Measurements from ENCODE around the gene SOX5.
"Not testable (repeated sequence)": the region's sequence is repeated elsewhere in the genome, so short reads cannot be mapped to it uniquely, and the experiment has no call there.

The SOX5 gene

DNA sequence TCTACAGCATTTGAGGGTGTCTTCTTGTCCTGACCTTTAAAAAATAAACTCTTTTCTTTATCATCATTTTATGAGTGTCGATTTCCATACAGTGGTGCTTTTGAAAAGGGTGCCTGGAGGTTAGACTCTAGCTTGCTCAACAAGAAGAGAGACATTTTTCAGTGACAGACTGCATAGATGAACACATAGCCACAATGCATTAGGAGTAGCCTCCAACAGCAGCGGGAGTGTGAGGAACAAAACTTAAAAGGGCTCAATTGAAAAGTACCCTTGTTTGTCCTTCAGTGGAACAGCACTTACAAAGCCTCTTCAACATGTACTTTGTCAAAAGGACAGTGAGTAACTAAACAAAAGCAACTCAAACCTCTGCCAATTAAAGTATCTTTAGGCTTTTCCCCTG, 119.3 kb downstream of the SOX5 start:
- no peak overlapping the region for H3K4me2 ChIP-seq (ENCODE audit: low read depth, low read length)
- no peak overlapping the region for H2AFZ ChIP-seq (ENCODE audit: low read length)
- DNase-seq, result no peak
- no peaks in the 10 kb centered on the region for H3K9me2 ChIP-seq (replicated peaks; ENCODE audit: insufficient read depth, low read length)
- H3K79me2 ChIP-seq (ENCODE audit: low read length), result no peaks in the 10 kb centered on the region
- no peaks in the 10 kb centered on the region for H3K36me3 ChIP-seq (replicated peaks; ENCODE audit: insufficient read depth, low read length)
- H3F3A ChIP-seq (ENCODE audit: insufficient read depth, low read length), result no peaks in the 10 kb centered on the region
- H3K9ac ChIP-seq (ENCODE audit: low read length), result no peak overlapping the region
- no peaks in the 10 kb centered on the region for H3K9me3 ChIP-seq (replicated peaks; ENCODE audit: insufficient read depth, low read length)
- TF ChIP-seq EZH2 (optimal IDR thresholded peaks at IDR 0.05; ENCODE audit: low read depth, low read length) (no peak), EZH2phosphoT487 (IDR thresholded peaks at IDR 0.05; ENCODE audit: low read length) (no peak)
- TF ChIP-seq, protein P1, sequence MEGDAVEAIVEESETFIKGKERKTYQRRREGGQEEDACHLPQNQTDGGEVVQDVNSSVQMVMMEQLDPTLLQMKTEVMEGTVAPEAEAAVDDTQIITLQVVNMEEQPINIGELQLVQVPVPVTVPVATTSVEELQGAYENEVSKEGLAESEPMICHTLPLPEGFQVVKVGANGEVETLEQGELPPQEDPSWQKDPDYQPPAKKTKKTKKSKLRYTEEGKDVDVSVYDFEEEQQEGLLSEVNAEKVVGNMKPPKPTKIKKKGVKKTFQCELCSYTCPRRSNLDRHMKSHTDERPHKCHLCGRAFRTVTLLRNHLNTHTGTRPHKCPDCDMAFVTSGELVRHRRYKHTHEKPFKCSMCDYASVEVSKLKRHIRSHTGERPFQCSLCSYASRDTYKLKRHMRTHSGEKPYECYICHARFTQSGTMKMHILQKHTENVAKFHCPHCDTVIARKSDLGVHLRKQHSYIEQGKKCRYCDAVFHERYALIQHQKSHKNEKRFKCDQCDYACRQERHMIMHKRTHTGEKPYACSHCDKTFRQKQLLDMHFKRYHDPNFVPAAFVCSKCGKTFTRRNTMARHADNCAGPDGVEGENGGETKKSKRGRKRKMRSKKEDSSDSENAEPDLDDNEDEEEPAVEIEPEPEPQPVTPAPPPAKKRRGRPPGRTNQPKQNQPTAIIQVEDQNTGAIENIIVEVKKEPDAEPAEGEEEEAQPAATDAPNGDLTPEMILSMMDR (IDR thresholded peaks at IDR 0.05; ENCODE audit: low read length), result no peak
- H3K27ac ChIP-seq (ENCODE audit: low read length), result no peak overlapping the region
- H3K4me1 ChIP-seq (ENCODE audit: low read length), result no peaks in the 10 kb centered on the region
- H3K4me3 ChIP-seq (ENCODE audit: low read length), result no peak overlapping the region
- no peaks in the 10 kb centered on the region for H3K27me3 ChIP-seq (replicated peaks; ENCODE audit: insufficient read depth, low read length)
- no peaks in the 10 kb centered on the region for H4K20me1 ChIP-seq (ENCODE audit: insufficient read depth, low read length)

DNA sequence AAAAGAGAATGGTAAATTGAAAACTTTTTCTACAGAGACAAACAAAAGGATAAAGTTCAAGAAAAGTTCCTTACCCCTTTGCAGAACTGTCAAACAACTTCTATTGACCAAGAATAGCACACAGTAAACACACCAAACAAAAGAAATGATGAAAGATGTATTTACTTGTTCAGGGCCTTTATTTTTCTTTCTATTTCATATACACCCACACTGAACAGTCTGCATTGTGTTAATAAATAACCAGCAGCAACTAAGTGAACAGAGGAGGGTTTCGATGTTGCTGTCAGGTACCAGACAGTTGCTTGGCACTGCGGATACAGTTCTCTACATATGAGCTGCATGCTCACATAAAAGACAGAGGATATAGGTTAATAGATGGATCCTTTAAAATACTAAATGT, 122.1 kb downstream of the SOX5 start:
- Histone ChIP-seq H3K9me2 (replicated peaks; ENCODE audit: insufficient read depth, low read length) (no peaks in the 10 kb centered on the region), H3K9ac (ENCODE audit: low read length) (no peak overlapping the region), H2AFZ (ENCODE audit: low read length) (no peak overlapping the region), H3K4me1 (ENCODE audit: low read length) (no peaks in the 10 kb centered on the region), H3K79me2 (ENCODE audit: low read length) (no peaks in the 10 kb centered on the region), H3K27ac (ENCODE audit: low read length) (no peak overlapping the region), H3K36me3 (replicated peaks; ENCODE audit: insufficient read depth, low read length) (no peaks in the 10 kb centered on the region), H3K27me3 (replicated peaks; ENCODE audit: insufficient read depth, low read length) (no peaks in the 10 kb centered on the region), H3K9me3 (replicated peaks; ENCODE audit: insufficient read depth, low read length) (no peaks in the 10 kb centered on the region), H3F3A (ENCODE audit: insufficient read depth, low read length) (no peaks in the 10 kb centered on the region), H3K4me2 (ENCODE audit: low read depth, low read length) (no peak overlapping the region), H4K20me1 (ENCODE audit: insufficient read depth, low read length) (no peaks in the 10 kb centered on the region), H3K4me3 (ENCODE audit: low read length) (no peak overlapping the region)
- TF ChIP-seq EZH2phosphoT487 (IDR thresholded peaks at IDR 0.05; ENCODE audit: low read length) (no peak), EZH2 (optimal IDR thresholded peaks at IDR 0.05; ENCODE audit: low read depth, low read length) (no peak)
- TF ChIP-seq, protein P1 (IDR thresholded peaks at IDR 0.05; ENCODE audit: low read length), result no peak
- no peak for DNase-seq

DNA sequence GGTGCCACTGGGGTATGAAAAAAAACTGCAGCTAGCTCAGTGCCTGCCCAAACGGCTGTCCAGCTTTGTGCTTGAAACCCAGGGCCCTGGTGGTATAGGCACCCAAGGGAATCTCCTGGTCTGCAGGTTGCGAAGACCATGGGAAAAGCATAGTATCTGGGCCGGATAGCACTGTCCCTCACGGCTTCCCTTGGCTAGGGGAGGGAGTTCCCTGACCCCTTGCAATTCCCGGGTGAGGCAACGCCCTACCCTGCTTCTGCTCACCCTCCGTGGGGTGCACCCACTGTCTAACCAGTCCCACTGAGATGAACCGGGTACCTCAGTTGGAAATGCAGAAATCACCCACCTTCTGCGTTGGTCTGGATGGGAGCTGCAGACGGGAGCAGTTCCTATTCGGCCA, 124.3 kb downstream of the SOX5 start:
- H3K9me3 ChIP-seq (replicated peaks; ENCODE audit: insufficient read depth, low read length); DNase-seq; H3K27me3 ChIP-seq (replicated peaks; ENCODE audit: insufficient read depth, low read length); H3K36me3 ChIP-seq (replicated peaks; ENCODE audit: insufficient read depth, low read length); H3K4me1 ChIP-seq (ENCODE audit: low read length); H3F3A ChIP-seq (ENCODE audit: insufficient read depth, low read length); H3K9ac ChIP-seq (ENCODE audit: low read length); H3K4me3 ChIP-seq (ENCODE audit: low read length); H2AFZ ChIP-seq (ENCODE audit: low read length); H3K79me2 ChIP-seq (ENCODE audit: low read length); H3K9me2 ChIP-seq (replicated peaks; ENCODE audit: insufficient read depth, low read length); H4K20me1 ChIP-seq (ENCODE audit: insufficient read depth, low read length); H3K4me2 ChIP-seq (ENCODE audit: low read depth, low read length); H3K27ac ChIP-seq (ENCODE audit: low read length): not testable (repeated sequence)

DNA sequence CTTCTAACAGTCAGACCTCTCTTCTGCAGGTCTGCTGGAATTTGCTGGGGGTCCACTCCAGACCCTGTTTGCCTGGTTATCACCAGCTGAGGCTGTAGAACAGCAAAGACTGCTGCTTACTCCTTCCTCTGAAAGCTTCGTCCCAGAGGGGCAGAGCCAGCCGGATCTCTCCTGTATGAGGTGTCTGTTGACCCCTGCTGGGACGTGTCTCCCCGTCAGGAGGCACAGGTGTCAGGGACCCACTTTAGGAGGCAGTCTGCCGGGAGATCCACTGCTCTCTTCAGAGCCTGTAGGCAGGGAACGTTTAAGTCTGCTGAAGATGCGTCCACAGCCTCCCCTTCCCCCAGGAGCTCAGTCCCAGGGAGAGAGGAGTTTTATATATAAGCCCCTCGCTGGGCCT, 125.1 kb downstream of the SOX5 start:
- no peak for TF ChIP-seq EZH2 (optimal IDR thresholded peaks at IDR 0.05; ENCODE audit: low read depth, low read length)
- TF ChIP-seq EZH2phosphoT487 (IDR thresholded peaks at IDR 0.05; ENCODE audit: low read length), result no peak
- TF ChIP-seq, protein P1 (IDR thresholded peaks at IDR 0.05; ENCODE audit: low read length), result no peak
- Histone ChIP-seq H3K4me2 (ENCODE audit: low read depth, low read length) (no peak overlapping the region), H3K27me3 (replicated peaks; ENCODE audit: insufficient read depth, low read length) (no peaks in the 10 kb centered on the region), H3K79me2 (ENCODE audit: low read length) (no peaks in the 10 kb centered on the region), H3K4me1 (ENCODE audit: low read length) (no peaks in the 10 kb centered on the region), H4K20me1 (ENCODE audit: insufficient read depth, low read length) (no peaks in the 10 kb centered on the region), H3K4me3 (ENCODE audit: low read length) (no peak overlapping the region), H3K9me2 (replicated peaks; ENCODE audit: insufficient read depth, low read length) (no peaks in the 10 kb centered on the region), H3K9ac (ENCODE audit: low read length) (no peak overlapping the region), H3K27ac (ENCODE audit: low read length) (no peak overlapping the region), H3F3A (ENCODE audit: insufficient read depth, low read length) (no peaks in the 10 kb centered on the region), H2AFZ (ENCODE audit: low read length) (no peak overlapping the region), H3K36me3 (replicated peaks; ENCODE audit: insufficient read depth, low read length) (no peaks in the 10 kb centered on the region), H3K9me3 (replicated peaks; ENCODE audit: insufficient read depth, low read length) (no peaks in the 10 kb centered on the region)
- DNase-seq, result no peak

DNA sequence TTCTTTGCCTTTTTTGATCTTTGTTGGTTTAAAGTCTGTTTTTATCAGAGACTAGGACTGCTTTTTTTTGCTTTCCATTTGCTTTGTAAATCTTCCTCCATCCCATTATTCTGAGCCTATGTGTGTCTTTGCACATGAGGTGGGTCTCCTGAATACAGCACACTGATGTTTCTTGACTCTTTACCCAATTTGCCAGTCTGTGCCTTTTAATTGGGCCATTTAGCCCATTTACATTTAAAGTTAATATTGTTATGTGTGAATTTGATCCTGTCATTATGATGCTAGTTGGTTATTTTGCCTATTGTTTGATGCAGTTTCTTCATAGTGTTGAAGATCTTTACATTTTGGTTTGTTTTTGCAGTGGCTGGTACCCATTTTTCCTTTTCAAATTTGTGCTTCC, 126.6 kb downstream of the SOX5 start:
- not testable (repeated sequence) for H3K79me2 ChIP-seq (ENCODE audit: low read length); H3K4me2 ChIP-seq (ENCODE audit: low read depth, low read length); H3K9ac ChIP-seq (ENCODE audit: low read length); H2AFZ ChIP-seq (ENCODE audit: low read length); H3K27ac ChIP-seq (ENCODE audit: low read length); H3K27me3 ChIP-seq (replicated peaks; ENCODE audit: insufficient read depth, low read length); H3K4me3 ChIP-seq (ENCODE audit: low read length); H3K4me1 ChIP-seq (ENCODE audit: low read length); H4K20me1 ChIP-seq (ENCODE audit: insufficient read depth, low read length); H3F3A ChIP-seq (ENCODE audit: insufficient read depth, low read length); H3K9me2 ChIP-seq (replicated peaks; ENCODE audit: insufficient read depth, low read length); H3K9me3 ChIP-seq (replicated peaks; ENCODE audit: insufficient read depth, low read length); H3K36me3 ChIP-seq (replicated peaks; ENCODE audit: insufficient read depth, low read length); DNase-seq

Measured in MM.1S (cell line).